CD4-positive, alpha-beta T cell treated with Interleukin-6 at 100 ng/mL for 8 hours (primary cell): ENCODE measurements around the gene PTGR2.
"Not testable (repeated sequence)": the region's sequence is repeated elsewhere in the genome, so short reads cannot be mapped to it uniquely, and the experiment has no call there.

Source experiments
- DNase-seq: peaks from one replicate; pipeline ENCODE4 v3.0.0-alpha.2; 2020; ENCODE audit warnings: mixed read lengths, low spot score

The PTGR2 gene

DNA sequence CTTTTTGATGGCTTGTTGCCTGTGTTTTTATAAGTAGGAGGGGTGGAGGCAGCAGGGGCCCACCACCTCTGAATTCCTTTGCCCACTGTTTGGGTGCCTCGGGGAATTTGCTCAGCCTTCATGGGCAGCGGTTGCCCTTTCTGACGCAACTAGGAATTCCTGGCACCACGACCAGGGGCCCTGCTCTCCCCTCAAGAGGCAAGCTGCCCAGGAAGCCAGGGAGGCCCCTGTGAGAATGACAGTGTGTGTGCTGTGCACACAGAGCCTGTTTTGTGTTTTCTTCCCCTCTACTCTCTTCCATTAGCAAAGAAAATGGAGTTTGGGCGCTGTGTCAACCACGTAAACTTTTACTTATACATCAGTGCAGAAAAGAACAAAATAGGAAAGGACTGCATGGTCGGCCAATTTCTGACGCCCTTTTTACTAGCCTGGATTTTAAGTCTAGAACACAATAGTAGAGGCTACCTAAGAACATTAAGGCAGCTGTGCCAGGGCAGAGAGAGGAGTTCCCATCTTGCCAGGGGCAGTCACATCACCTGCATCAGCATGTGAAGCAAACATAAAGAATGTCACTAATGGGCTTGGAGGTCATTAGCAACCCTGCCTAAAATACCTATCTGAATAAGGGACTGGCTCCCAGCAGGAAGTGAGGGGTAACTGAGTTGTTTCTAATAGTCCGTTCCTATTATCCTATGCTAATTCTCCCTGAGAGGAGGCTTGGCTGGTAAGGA, 17.9 kb upstream of the PTGR2 start:
- DNase-seq = no peak

DNA sequence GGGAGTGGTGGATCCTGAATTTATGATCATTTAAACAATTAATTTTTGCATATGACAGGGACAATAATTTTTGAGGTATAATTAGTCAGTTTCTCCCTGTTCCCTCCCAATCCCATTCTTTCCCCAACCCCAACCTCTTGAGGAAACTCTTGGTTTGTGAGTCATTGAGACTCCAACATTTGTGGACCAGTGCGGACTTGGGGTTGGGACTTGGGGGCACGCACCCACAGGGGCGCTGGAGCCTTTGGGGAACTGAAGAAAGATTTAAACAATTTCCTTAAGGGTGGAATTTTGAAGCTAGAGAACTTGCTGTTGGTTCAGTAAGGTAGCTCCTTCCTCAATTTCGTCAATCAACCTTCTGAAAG, 17.4 kb upstream of the PTGR2 start:
- DNase-seq = no peak

DNA sequence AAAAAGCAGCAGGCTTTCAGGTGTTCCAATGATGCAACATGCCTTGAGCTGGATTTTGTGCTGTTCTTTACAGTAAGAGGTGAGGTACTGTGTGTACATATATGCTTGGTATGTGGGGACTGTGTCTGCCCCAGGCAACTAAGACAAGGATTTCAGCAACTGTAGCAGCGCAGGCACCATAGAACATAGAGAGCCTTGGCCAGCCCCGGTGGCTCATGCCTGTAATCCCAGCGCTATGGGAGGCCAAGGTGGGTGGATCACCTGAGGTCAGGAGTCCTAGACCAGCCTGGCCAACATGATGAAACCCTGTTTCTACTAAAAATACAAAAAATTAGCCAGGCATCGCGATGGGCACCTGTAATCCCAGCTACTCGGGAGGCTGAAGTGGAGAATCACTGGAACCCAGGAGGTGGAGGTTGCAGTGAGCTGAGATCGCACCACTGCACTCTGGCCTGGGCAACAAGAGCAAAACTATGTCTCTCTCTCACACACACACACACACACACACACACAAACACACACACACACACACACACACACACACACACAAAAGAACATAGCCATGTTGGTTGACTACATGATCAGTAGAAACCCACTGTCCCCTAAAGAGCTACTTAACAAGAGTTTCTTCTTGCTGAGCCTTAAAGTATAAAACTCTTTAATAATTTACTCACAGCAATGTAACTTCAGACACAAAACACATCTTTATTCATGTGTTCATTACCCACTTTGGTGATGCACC, 13.2 kb upstream of the PTGR2 start:
- DNase-seq = not testable (repeated sequence)

DNA sequence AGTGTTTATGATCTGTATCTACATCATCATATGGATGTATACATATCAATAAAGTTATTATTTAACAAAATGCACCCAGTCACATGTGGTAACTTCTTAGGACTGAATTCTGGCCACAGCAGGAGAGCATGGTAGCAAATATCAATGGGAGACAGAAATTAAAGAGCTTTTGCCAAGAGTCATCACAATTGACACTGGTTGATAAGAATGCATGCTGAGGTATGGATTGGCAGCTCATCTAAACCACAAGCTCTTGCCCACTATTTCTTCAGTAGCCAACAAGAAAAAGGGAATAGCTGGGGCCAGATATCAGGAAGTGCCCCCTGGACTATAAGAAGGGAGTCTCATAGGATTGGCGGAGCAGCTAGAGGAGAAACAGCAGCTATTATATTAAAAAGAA, 9.4 kb upstream of the PTGR2 start:
- DNase-seq = no peak

DNA sequence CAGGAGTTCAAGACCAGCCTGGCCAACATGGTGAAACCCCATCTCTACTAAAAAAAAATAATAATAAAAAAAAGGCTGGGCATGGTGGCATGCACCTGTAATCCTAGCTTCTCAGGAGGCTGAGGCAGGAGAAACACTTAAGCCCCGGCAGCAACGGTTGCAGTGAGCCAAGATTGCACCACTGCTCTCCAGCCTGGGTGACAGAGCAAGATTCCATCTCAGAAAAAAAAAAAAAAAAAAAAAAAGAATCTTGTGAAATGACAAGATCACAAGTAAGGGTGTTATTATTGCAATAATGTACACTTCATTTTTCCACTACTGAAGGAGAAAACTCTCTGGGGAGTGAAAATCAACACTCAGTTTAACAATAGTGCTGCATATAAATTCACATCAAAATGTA, 8.8 kb upstream of the PTGR2 start:
- DNase-seq = no peak

DNA sequence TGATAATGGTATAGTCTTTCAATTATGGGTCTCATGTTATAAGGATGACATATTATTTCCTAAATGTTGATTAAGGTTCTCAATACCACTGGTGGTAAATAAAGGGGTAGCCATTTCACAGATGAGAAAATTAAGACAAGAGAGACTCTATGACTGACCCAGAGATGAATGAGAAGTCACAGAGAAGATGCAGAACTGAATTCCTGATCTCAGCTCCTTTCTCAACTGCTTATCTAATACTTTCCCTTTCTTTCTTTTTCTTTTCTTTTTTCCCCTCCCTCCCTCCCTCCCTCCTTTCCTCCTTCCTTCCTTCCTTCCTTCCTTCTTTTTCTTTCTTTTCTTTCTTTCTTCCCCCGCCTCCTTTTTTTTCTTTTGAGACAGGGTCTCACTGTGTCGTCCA, 8.3 kb upstream of the PTGR2 start:
- DNase-seq = no peak

DNA sequence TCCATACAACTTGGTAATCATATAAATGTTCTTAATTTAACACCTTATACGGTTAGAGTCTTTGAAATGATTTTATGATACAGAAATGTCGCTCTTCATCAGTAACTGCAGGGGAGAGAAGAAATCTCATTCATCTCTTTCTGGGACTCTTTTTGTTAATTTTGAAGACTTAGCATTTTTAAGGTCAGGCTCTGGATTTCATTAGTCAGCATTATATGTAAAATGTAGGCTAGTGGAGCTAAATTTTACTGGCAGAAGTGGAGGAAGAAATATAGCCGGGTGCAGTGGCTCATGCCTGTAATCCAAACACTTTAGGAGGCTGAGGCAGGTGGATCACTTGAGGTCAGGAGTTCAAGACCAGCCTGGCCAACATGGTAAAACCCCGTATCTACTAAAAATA, 4.7 kb upstream of the PTGR2 start:
- no peak for DNase-seq

DNA sequence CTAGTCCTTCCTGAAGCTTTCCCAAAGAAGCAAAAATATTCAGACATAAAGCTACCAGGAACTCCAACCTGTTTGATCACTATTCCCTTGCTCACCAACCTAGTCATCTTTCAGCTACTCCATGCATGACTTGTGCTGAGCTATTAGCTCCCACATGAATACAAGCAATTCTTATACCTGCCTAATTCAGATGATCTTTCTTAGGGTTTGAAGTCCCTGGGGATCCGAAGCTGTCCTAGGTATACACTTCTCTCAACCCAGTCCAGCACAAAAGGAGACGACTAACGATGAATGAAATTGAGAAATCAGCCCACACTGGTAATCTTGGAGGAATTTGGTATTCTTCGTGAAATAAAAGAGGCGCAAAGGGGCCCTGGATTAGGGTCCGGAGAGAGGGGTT, 631 bp upstream of the PTGR2 start:
- DNase-seq = no peak

DNA sequence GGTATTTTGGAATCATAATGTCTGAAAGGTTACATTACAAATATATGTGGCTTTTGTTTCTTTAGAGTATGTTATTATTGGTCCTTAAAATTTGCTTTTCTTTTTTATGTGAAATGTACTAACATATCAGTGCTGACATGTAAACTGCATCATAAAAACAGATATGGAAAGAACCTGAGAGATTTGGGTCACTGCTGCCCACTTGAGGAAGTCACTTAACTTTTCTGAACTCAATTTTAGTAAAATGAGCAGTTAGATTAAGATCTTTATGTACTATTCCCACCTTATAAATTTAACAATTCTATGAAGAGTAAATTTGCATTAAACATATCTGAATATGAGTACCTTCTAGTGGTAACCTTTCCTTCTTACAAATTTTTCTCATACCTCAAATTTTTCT, 7.5 kb downstream of the PTGR2 start:
- DNase-seq = no peak

DNA sequence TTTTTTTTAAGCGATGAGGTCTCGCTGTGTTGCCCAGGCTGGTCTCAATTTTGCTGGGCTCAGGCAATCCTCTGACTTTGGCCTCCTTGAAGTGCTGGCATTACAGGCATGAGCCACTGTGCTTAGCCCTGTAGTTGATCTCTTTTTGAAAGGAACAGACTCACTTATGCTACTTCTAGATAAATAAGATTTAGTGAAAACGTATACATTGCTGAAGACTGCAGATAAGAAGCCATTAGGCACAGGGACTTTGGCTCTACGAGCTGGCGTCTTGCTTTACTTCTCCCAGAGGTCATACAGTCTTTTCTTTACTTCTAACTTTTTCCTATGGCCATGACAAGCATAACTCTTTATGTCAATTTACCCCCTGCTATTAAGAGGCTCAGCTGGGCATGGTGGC, 9.4 kb downstream of the PTGR2 start:
- no peak for DNase-seq

DNA sequence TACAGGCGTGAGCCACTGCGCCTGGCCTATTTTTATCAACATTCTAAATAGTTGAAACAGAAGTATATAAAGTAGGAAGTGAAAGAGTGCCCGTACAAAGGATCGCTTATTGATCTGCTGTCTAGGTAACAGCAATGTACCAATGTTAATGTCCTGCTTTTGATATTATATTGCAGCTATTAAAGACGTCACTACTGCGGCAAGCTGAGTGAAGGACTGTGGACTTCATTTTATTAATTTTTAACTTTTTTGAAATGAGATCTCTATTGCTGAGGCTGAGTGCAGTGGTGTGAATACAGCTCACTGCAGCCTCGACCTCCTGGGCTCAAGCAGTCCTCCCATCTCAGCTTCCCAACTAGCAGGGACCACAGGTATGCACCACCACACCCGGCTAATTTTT, 10.8 kb downstream of the PTGR2 start:
- no peak for DNase-seq

DNA sequence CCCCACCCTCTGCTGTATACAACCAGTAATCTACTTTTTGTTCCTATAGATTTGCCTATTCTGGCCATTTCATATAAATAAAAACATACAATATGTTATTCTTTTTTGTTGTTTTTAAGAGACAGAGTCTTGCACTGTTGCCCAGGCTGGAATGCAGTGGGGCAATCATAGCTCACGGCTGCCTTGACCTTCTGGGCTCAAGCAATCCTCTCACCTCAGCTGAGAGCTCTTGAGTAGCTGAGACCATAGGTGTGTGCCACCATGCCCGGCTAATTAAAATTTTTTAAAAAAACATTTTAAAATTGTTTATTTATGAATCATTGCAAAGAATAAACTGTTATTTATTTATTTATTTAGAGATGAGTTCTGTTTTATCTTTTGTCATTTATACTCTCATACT, 11.6 kb downstream of the PTGR2 start:
- DNase-seq = no peak

DNA sequence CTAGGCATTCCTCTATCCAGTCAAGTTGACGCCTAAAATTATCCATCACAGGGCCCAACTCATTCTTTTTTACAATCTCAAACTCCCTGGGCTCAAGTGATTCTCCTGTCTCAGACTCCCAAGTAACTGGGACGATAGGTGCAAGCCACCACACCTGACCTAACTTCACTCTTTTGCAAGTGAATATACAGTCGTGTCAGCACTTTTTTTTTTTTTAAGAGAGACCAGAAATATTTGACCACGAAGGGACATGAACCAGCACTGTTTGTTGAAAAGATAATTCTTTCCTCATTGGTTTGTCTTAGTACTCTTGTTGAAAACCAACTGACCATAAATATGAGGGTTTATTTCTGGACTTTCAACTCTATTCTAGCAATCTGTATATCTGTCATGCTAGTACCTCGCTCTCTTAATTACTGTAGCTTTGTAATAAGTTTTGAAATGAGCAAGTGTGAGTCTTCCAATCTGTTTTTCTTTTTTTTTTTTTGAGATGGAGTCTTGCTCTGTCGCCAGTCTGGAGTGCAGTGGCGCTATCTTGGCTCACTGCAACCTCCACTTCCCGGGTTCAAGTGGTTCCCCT, 14.0 kb downstream of the PTGR2 start:
- DNase-seq = no peak

DNA sequence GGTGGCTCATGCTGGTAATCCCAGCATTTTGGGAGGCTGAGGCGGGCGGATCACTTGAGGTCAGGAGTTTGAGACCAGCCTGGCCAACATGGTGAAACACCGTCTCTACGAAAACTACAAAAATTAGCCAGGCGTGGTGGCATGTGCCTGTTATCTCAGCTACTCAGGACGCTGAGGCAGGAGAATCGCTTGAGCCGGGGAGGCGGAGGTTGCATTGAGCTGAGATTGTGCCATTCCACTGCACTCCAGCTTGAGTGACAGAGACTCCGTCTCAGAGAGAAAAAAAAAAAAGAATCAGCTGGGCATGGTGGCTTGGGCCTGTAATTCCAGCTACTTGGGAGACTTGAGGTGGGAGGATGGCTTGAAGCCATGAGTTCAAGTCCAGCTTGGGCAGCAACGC, 18.1 kb downstream of the PTGR2 start:
- DNase-seq = not testable (repeated sequence)

DNA sequence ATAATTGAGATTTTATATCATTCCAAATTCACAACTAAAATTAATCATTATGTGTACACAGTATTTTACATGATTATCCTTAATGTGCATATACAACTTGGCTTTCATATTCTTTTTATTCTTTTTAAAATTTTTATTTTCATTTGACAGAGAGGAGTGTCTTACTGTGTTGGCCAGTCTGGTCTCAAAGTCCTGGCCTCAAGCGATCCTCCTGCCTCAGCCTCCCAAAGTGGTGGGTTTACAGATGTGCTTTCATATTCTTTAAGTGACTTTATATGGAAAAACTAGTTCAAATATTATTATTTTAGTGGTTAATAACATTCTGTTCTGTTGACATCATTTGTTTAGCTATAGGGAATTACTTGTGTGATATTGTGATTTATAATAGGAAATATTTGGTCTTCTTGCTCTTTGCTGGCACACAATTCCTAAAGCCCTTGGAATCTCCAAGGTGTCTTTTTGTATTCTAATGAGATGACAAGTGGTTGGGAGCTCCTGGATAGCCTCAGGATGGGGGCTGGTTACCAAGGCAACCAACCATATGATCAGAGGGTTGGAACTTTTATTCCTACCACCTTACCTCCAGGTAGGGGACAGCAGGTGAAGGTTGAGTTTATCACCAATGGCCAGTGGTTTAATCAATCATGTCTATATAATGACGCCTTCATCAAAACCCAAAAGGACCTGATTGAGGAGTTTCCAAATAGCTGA, 19.0 kb downstream of the PTGR2 start:
- DNase-seq = no peak

DNA sequence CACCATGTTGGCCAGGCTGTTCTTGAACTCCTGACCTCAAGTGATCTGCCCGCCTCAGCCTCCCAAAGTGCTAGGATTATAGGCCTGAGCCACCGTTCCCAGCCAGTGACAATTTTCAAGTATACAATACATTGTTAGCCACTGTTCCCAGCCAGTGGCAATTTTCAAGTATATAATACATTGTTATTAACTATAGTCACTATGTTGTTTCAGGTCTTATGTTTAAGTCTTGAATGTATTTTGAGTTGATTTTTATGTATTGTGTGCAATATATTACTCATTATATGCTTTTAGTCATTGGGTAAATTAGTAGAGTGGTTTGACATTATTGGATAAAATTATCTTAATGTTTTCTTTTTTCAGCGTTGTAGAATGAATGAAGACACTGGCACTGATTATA, 22.0 kb downstream of the PTGR2 start:
- DNase-seq = no peak

DNA sequence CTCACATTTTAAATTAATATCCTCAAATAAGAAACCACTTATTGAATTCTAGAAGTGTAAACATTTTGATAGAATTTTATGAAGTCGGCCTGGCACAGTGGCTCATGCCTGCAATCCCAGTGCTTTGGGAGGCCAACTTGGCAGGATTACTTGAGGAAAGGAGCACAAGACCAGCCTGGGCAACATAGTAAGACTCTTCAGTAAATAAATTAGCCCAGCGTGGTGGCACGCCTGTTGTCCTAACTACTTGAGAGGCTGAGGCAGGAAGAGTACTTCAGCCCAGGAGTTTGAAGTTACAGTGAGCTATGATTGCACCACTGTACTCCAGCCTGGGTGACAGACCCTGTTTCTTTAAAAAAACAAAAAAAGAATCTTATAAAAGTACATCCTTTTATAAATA, 26.2 kb downstream of the PTGR2 start:
- DNase-seq = no peak

DNA sequence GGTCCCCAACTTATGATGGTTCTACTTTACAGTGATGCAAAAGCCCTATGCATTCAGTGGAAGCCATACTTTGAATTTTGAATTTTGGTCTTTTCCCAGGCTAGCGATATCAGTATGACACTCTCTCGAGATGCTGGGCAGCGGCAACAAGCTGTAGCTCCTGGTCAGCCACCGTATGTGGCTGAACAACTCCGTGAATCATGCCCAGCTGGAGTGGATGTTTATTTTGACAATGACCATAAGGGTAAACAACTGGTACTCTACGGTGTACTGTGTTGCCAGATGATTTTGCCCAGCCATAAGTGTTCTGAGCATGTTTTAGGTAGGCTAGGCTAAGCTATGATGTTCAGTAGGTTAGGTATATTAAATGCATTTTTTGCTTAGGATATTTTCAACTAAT, 26.8 kb downstream of the PTGR2 start:
- no peak for DNase-seq

DNA sequence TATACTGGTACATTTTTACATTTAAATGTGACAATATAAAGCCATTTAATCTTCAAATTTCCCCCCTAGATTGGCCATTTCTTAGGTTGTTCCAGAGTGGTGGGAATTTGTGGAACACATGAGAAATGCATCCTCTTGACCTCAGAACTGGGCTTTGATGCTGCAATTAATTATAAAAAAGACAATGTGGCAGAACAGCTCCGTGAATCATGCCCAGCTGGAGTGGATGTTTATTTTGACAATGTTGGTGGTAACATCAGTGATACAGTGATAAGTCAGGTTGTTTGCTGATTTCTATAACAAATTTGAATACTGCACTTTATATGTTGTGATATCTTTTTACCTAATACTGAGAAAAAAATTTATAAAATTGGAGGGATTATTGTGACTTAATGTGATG, 27.4 kb downstream of the PTGR2 start:
- no peak for DNase-seq

DNA sequence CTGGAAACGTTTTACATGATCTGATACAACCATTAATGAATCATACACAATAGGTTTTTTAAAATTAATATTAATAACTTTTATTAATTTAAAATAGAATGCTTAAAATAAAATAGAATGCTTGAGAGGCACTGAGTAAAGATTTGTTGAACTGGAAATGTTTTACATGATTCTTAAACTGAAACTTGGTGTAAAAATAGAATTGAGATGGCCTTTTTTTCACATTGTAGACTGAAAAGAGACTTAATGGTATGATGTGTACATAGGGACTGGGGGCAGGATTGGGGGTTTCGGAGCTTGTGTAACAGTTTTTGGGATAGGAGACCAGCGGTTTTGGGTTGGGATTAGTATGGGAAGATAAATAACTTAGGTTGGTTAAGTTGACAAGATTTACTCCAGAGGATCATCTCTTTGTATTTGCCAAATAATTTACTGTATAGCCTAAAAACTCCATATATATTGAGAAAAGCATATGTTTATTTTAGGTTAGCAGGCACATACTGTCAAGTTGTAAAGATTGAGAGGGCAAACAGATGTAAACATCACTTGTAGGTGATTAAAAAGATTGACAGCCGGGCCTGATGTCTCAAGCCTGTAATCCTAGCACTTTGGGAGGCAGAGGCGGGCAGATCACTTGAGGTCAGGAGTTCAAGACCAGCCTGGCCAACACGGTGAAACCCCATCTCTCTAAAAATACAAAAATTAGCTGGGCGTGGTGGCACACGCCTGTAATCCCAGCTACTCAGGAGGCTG, 33.0 kb downstream of the PTGR2 start:
- no peak for DNase-seq

DNA sequence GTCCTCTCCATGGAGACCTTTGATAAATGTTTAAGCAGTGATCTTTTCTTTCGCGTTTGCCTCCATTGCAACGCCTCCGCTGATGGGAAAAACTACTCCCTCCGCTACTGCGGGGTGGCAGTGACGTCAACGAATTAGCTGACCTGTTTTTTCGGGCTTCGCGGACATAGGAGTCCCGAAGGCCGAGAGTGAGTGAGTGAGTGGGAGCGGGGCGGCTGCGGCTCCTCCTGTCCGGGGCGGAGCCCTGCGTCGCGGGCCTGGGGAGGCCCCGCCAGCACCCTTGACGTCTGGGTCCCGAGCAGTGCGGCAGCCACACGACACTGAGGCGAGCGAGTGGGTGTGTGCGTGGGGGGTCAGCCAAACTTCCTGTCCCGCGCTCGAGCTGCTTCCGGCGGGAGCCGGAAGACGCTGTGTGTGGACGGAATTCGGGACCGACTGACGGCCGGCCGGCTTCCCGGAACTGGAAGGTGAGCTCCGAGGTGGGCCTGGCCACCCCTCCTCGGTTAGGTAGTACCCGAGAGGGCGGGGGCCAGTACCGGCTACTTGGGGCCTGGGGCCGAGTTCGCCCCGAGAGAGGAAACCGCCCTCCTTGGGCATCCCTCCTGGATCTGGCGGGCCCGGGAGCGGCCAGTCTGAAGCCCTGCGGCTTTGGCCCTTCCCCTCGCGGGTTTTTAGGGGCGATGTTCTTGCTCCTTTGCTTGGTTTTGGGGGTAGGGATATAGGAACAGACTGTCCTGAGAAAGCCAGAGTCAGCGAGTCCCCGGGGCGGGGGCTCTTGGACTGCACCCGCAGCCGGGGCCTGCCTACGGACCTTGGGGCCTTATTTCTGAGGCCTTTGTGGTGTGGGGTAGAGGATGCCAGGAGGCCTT, 35.1 kb downstream of the PTGR2 start, which contains the start of gene ZNF410:
TSS of gene ZNF410 (plus strand) at position 411 of the 869 bp plus-strand sequence. CDS start 5,317 bp downstream, outside the sequence.
- DNase-seq = peak; percentile 81
